Mucosa of descending colon (tissue), 3 donors: ENCODE data around the gene RAB26. TPM values are rescaled to one million over a fixed set of nuclear protein-coding genes. Genes with fewer than 3 reads are reported as not detected.

Experiments
- ATAC-seq: fragments of 200-7000 bp; cut with Tn5 transposase; one replicate; pipeline ENCODE4 v1.9.1; 2020; ENCODE audit warnings: mild to moderate bottlenecking, moderate library complexity
- DNase-seq, 3 donors: peaks; one replicate each; pipeline ENCODE4 v3.0.0-alpha.2; 2020
- H3K36me3 ChIP-seq: fragments of 200-600 bp; one replicate; pipeline ENCODE4 v1.8.0; 2021; ENCODE audit warnings: low read depth, mild to moderate bottlenecking
- H3K4me1 ChIP-seq: fragments of 200-600 bp; one replicate; pipeline ENCODE4 v1.8.0; 2021; ENCODE audit warnings: low read depth, mild to moderate bottlenecking
- H3K4me3 ChIP-seq: fragments of 200-600 bp; one replicate; pipeline ENCODE4 v1.8.0; 2021; ENCODE audit warnings: mild to moderate bottlenecking
- H3K9me3 ChIP-seq: fragments of 200-600 bp; one replicate; pipeline ENCODE4 v1.8.0; 2021; ENCODE audit warnings: mild to moderate bottlenecking
- CTCF ChIP-seq: fragments of 200-600 bp; IDR thresholded peaks from one replicate; pipeline ENCODE4 v1.8.0; 2022; ENCODE audit warnings: antibody characterized with exemption, mild to moderate bottlenecking
- intact Hi-C, 2 donors: fragments of 100-400 bp; cut with DNase I in 1 of 2; cut with micrococcal nuclease in 1 of 2; formaldehyde crosslinking; loops; one replicate each; pipeline versions ENCODE4 v1.11.0 to v1.11.1; 2022; cut with DNase I, micrococcal nuclease
- total RNA-seq, 3 donors: library from RNA; stranded (reverse); fragmentation: NEBNext Ultra II Directional in 2 of 3; extraction: Animal tissue kit (Norgen Biotek cat#: 25700) in 2 of 3; gene quantifications; one replicate each; pipeline versions ENCODE4 v1.2.1 to v1.2.4, GENCODE V29; 2021 to 2023
- donor health status: DM: no; HTN: no; CAD: no; lungs with moderate emphysema.
- donor health status: DM: no; HTN: no; CAD: no.
- donor health status: DM: no; HTN: yes; CAD: no.

Gene RAB26
- total RNA-seq, 3 donors from 2014 or later: 3.8 to 28.3 (median 15.7) TPM

- DNase-seq (no peak), ATAC-seq (no peak)
- Histone ChIP-seq H3K36me3 (no peaks in the 10 kb centered on the region), H3K4me1 (no peaks in the 10 kb centered on the region), H3K4me3 (no peak overlapping the region), H3K9me3 (no peaks in the 10 kb centered on the region)
- intact Hi-C loops: no loop called here
- no peak for TF ChIP-seq CTCF
These were observed 40.9 kb downstream of the RAB26 start for GRCh38 chr16:2189252-2189893.

GRCh38 chr16:2190002-2190658, 41.7 kb downstream of the RAB26 start:
- no peak for TF ChIP-seq CTCF
- Histone ChIP-seq H3K4me1 (peaks cover 2% of the 10 kb centered on the region), H3K36me3 (no peaks in the 10 kb centered on the region), H3K9me3 (no peaks in the 10 kb centered on the region), H3K4me3 (no peak overlapping the region)
- no peak for DNase-seq
- intact Hi-C loops: no loop called here
- no peak for ATAC-seq

- Histone ChIP-seq H3K36me3 (no peaks in the 10 kb centered on the region), H3K4me1 (peaks cover 9% of the 10 kb centered on the region), H3K4me3 (no peak overlapping the region), H3K9me3 (no peaks in the 10 kb centered on the region)
- ATAC-seq: no peak
- no peak for TF ChIP-seq CTCF
- DNase-seq: no peak
- intact Hi-C loops: no loop called here
These were observed 42.4 kb downstream of the RAB26 start for GRCh38 chr16:2190659-2191445.

- Histone ChIP-seq H3K4me1 (peaks cover 12% of the 10 kb centered on the region), H3K4me3 (no peak overlapping the region), H3K9me3 (no peaks in the 10 kb centered on the region), H3K36me3 (no peaks in the 10 kb centered on the region)
- TF ChIP-seq CTCF: no peak
- DNase-seq (no peak), ATAC-seq (no peak)
- intact Hi-C loops: no loop called here
These were observed 43.0 kb downstream of the RAB26 start for GRCh38 chr16:2191446-2191706.

GRCh38 chr16:2194166-2194834, 45.9 kb downstream of the RAB26 start:
- no peak overlapping the region for H3K4me3 ChIP-seq
- H3K36me3 ChIP-seq: no peaks in the 10 kb centered on the region
- ATAC-seq: no peak
- intact Hi-C loops: no loop called here
- DNase-seq: no peak
- no peak for TF ChIP-seq CTCF
- H3K9me3 ChIP-seq: no peaks in the 10 kb centered on the region
- peaks cover 14% of the 10 kb centered on the region for H3K4me1 ChIP-seq
